ENCODE measurements around the gene SKOR2.
"Not testable (repeated sequence)": the region's sequence is repeated elsewhere in the genome, so short reads cannot be mapped to it uniquely, and the experiment has no call there.

Gene SKOR2

DNA sequence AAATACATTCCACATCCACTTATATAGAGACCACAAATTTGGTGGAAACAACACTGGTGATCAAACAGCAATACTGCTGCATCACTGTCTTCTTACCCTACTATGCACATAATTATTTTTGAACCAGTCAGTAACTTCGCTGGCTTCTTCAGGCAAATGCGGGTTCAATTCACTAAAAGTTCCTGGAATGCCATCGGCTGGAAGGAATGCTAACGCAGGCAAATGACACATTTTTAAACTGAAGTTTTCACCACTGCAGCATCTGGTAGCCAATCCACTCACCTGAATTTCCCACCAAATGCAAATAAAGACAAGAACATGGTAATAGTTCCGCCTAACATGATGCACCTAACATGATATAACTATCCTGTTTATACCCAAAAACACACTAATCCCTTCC lies 91.2 kb downstream of the SKOR2 start:
- no peak for ATAC-seq
- TF ChIP-seq ZFP30 (CRISPR knock-in tag; IDR thresholded peaks at IDR 0.05), result no peak
- no peak for TF ChIP-seq ZFP3 (CRISPR knock-in tag; IDR thresholded peaks at IDR 0.05)
- no peak for TF ChIP-seq RARB (CRISPR knock-in tag; IDR thresholded peaks at IDR 0.05)
- TF ChIP-seq OSR1 (CRISPR knock-in tag; IDR thresholded peaks at IDR 0.05), result no peak
- TF ChIP-seq ARNTL (CRISPR knock-in tag; IDR thresholded peaks at IDR 0.05; ENCODE audit: borderline replicate concordance, low read depth), result no peak
- TF ChIP-seq PPARA (CRISPR knock-in tag; IDR thresholded peaks at IDR 0.05; ENCODE audit: borderline replicate concordance), result no peak
- TF ChIP-seq ZNF8 (CRISPR knock-in tag; IDR thresholded peaks at IDR 0.05), result no peak
- no peak for TF ChIP-seq BACH2 (CRISPR knock-in tag; IDR thresholded peaks at IDR 0.05; ENCODE audit: borderline replicate concordance)
- TF ChIP-seq, protein P1, sequence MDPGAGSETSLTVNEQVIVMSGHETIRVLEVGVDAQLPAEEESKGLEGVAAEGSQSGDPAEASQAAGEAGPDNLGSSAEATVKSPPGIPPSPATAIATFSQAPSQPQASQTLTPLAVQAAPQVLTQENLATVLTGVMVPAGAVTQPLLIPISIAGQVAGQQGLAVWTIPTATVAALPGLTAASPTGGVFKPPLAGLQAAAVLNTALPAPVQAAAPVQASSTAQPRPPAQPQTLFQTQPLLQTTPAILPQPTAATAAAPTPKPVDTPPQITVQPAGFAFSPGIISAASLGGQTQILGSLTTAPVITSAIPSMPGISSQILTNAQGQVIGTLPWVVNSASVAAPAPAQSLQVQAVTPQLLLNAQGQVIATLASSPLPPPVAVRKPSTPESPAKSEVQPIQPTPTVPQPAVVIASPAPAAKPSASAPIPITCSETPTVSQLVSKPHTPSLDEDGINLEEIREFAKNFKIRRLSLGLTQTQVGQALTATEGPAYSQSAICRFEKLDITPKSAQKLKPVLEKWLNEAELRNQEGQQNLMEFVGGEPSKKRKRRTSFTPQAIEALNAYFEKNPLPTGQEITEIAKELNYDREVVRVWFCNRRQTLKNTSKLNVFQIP (CRISPR knock-in tag; IDR thresholded peaks at IDR 0.05; ENCODE audit: borderline replicate concordance, low read depth), result no peak
- no peak for TF ChIP-seq TCF4 (CRISPR knock-in tag; IDR thresholded peaks at IDR 0.05; ENCODE audit: borderline replicate concordance)
- TF ChIP-seq CSDC2 (CRISPR knock-in tag; IDR thresholded peaks at IDR 0.05), result no peak
- no peak for TF ChIP-seq TOX (CRISPR knock-in tag; IDR thresholded peaks at IDR 0.05; ENCODE audit: borderline replicate concordance)
- TF ChIP-seq, protein P2, sequence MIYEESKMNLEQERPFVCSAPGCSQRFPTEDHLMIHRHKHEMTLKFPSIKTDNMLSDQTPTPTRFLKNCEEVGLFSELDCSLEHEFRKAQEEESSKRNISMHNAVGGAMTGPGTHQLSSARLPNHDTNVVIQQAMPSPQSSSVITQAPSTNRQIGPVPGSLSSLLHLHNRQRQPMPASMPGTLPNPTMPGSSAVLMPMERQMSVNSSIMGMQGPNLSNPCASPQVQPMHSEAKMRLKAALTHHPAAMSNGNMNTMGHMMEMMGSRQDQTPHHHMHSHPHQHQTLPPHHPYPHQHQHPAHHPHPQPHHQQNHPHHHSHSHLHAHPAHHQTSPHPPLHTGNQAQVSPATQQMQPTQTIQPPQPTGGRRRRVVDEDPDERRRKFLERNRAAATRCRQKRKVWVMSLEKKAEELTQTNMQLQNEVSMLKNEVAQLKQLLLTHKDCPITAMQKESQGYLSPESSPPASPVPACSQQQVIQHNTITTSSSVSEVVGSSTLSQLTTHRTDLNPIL (CRISPR knock-in tag; IDR thresholded peaks at IDR 0.05; ENCODE audit: low read depth), result no peak
- TF ChIP-seq ZNF565 (CRISPR knock-in tag; conservative IDR thresholded peaks at IDR 0.05; ENCODE audit: low read depth), result no peak

DNA sequence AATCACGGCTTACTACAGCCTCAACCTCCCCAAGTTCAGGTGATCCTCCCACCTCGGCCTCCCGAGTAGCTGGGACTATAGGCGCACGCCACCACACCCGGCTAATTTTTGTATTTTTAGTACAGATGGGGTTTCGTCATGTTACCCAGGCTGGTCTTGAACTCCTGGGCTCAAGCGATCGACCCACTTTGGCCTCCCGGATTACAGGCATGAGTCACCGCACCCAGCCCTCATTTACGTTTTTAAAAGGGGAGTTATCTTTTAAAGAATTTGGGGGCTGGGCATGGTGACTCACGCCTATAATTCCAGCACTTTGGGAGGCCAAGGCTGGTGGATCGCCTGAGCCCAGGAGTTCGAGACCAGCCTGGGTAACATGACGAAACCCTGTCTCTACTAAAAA lies 93.1 kb downstream of the SKOR2 start:
- ATAC-seq, result not testable (repeated sequence)

Measured in SK-N-SH treated with all-trans-retinoic acid at 6 μM for 48 hours (cell line).